NCI-H446 treated with DMSO at 0.1 percent for 48 hours (cell line): ENCODE measurements around the gene AAK1.

Source experiments
- DNase-seq: peaks from one replicate; lab custom pipeline; 2025; lab: John Stamatoyannopoulos, UW

AAK1 gene

DNA sequence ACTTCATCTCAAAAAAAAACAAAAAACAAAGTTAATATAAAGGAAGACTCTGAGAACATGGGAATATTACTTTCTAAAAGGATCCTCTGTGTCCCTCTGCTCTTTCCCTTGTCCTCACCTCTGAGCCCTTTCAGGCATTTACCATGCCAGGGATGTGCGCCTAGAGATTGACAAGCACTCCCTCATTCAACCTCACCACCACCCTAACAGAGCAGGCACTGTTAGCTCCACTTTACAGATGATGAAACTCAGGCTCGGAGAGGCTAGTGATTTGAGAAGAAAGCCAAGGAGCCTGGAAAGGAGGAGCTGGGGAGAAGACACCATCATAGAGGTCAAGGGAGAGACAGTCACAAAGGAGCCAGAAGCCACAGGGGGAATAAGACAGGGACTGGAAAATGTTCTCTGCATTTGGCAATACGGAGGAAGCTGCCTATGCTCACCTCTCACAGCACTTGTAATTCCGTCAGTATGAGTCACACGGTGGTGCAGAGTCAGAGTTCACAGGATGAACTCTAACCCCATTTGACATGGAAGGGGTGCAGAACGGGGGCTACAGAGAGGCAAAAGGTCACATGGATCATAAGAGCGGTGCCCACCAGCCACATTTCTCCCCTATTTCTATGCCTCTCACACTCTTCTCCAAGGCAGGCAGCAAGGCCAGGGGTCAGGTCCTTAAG, 104.5 kb downstream of the AAK1 start:
- DNase-seq = no peak

- DNase-seq = no peak
These were observed 105.3 kb downstream of the AAK1 start for GRCh38 chr2:69538249-69538648.

DNA sequence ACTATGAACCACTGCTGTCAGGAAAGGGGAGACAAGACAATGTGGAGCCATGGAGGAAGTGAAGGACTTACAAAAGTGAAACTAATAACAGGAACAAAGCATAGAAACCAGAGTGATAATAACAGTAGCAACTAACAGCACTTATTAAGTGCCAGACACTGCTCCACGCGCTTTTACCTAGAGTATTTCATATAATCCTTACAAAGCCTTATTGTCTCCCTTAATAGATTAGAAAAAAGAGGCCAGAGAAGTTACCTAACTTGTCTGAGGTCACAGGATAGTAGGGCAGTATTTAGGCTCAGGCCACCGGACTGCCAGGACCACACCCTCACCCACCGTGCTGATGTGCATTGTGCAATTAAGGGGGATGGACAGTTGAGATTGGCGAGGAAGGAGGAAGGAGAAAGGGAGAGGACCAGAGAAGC, 107.7 kb downstream of the AAK1 start:
- no peak for DNase-seq

- DNase-seq = no peak
These were observed 112.4 kb downstream of the AAK1 start for GRCh38 chr2:69531186-69531585.

DNA sequence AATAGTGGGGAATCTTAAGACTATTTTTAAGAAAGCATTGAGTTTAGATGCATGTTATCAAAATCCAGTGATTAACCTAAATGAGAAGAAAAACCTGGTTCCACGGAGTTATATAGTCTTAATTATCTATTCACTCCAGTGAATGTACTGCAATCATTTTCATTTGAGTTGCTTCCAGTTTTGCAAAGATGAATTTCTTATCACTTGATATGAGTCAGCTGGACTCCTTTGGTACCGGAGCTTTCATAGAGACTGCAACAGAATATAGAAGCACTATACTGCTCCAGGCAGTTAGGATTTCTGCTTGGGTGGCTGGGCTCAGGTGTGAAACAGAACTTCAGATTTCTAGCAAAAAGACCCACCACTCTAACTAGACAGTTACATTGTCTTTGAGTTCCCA, 114.1 kb downstream of the AAK1 start:
- DNase-seq = no peak

GRCh38 chr2:69525261-69525660, 118.3 kb downstream of the AAK1 start:
- no peak for DNase-seq

DNA sequence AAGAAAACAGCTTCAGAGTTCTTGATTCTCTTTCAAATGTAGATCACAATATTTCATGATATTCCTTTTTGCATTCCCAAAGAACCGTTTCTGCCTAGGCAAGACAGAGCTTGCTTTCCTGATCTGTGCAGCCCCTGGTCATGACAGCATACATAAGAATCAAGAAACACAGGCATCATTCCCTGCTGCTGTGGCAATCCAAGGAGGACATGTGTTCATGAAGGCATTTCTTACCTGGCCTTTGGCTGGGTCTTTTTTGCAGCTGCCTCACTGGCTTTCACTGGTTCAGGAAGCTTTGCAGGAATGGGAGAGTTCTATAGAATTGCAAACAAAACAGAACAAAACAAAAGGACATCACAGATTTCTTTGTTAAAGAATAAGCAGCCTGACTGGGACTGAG, 118.7 kb downstream of the AAK1 start:
- DNase-seq = no peak

- DNase-seq = no peak
These were observed 121.8 kb downstream of the AAK1 start for GRCh38 chr2:69521747-69522146.

GRCh38 chr2:69518841-69519240, 124.7 kb downstream of the AAK1 start:
- no peak for DNase-seq

DNA sequence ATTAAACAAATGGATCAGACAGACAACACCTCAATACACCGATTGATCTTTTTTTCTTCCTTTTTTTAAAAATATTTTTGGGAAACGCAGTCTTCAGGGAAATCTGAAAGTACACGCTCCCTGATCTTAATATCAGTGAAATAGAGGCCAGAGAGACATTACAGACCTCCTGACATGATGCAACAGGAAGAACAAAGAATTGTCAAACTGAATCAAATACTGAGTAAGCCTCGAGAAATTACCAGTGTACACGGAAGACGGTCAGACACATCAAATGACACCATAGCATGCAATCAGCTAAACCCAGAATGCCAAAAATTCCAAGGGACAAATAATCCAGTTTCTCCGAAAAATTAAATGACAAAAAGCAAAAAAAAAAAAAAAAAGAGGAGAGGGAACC, 126.1 kb downstream of the AAK1 start:
- no peak for DNase-seq

DNA sequence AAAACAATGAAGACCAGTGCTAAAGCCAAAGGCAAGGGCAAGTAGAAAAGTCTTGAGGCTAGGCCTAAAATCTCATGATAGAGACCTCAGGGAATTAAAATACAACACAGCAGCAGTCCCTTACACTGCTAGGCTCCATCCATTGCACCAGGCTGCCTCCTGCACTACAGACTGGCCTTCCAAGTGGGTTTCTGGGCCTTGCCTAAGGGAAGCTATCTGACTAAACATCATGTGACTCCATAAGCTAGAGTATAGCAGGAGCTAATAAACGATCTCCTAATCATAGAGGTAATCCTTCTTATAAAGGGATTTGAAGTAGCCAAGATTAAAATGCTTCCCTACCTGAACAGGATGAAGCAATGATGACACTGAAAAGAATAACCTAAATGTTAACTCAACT, 128.7 kb downstream of the AAK1 start:
- no peak for DNase-seq

DNA sequence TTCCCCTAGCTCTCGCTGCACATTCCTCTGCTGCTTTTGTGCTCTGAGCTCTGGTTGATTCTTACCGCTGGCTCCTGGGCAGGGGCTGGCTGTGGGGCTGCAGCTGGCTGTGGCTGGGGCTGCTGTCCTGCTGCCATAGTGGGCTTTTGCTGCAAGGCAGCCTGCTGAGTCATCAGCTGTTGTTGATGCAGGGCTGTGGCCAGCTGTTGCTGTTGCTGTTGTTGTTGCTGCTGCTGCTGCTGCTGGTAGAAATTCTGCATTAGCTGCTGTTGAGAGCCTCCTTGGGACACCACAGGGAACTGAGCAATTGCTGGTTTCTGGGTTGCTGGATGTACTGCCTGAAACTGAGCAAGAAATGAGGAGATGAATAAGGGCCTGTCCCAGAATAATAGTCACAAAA, 129.1 kb downstream of the AAK1 start:
- DNase-seq = no peak

DNA sequence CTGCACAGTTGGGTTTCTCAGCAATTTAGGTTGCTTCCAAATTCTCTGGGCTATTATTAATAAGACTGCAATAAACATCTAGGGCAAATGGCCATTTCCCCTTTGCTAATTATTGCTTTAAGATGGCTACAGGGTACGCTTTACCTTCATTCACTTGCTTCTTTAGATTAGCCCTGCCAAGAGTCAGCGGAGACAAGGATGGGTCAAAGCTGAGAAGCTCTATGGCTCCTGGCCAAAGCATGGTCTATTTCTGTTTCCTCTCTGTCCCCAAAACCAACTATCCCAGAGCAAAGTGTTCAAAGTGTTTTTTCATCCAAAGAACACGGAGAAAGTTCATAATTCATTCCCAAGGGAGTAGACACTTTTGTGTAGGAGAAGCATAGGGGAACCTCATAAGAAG, 131.1 kb downstream of the AAK1 start:
- DNase-seq = no peak

DNA sequence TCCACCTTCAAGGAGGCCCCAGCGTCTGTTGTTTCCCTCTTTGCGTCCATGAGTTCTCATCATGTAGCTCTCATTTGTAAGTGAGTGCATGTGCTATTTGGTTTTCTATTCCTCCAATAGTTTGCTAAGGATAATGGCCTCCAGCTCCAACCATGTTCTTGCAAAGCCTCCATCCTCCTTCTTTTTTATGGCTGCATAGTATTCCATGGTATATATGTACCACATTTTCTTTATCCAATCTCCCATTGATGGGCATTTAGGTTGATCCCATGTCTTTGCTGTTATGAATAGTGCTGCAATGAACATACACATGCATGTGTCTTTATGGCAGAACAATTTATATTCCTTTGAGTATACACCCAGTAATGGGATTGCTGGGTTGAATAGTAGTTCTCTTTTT, 133.3 kb downstream of the AAK1 start:
- no peak for DNase-seq

DNA sequence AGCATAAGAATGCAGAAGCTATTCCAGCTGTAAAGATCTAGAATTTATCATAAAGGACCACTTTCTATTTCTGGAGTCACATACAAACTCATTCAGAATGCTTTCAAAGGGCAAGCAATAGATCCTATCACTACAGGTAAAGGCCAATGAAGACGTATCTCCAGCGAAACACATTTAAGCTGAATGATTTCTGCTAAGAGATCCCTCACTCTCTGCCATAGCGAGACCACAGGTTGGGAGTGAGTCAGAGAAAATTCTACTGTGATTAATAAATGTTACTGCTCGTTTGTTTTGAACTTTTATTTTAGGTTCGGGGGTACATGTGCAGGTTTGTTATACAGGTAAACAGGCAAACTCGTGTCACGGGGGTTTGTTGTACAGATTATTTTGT, 133.8 kb downstream of the AAK1 start:
- DNase-seq = no peak

DNA sequence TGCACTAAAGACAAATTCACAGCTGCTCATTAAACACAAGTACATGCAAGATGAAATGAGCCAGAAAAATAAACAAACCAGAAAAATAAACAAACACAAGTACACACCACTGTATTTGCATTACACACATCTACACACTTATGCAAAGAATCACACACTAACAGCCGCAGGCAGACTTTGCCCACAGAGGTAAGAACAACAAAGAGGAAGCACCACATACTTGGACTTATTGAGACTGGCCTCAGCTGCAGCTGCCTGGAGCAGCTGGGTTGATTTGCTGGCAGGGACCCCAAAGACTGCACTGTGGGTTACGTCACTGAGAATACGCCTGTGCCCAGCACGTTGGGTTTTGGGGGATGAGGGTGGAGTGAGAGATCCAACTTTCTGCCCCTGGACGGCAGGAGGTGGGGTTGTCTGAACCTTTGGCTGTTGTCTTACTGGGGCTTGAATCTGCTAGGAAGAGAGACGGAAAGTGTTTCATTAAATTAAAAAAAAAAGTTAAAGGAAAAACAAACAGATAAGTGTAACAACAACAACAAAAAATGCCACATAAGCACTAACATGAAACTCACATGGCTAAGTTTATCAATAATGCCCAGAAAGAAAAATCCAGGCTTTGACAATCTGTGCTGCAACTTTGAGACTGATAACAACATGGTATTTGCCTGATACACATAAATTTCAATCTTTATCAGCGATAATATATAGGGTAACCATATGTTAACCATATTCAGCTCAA, 134.4 kb downstream of the AAK1 start:
- DNase-seq = no peak

GRCh38 chr2:69505710-69506109, 137.8 kb downstream of the AAK1 start:
- DNase-seq = no peak

DNA sequence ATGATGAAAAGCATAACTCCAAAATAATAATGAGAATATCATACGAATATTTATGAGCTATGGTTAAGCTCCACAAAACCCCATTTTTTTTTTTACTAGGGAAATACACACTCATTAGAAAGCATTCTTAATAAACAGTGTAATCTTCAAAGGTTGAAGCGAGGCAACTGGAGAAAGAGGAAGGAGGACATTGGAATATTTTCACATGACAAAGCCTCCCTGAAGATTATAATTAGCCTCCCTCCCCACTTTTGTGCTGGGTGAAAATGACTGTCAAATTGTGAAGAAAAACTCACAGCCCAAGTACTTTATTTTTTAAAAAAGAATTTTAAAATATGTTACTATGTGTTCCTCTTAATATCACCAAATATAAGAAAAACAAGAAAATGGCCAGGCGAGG, 142.2 kb downstream of the AAK1 start:
- no peak for DNase-seq

DNA sequence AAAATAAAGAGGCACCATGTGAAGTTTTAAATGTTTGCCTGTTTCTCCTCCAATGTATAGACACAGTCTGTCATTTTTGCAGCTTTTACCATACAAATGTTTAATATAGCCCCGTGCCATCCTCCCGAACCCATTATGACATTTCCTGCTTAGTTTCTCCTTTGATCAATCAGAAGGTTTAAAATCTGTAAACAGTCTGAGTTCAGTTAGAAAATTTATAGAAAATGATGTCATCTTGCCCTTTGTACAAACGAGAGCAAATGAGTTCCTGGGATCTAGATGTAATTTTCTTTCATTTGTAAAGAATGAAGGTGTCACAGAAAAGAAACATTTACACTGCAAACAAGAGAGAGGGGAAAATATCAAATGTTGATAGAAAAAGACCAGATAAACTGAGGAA, 143.6 kb downstream of the AAK1 start:
- no peak for DNase-seq

DNA sequence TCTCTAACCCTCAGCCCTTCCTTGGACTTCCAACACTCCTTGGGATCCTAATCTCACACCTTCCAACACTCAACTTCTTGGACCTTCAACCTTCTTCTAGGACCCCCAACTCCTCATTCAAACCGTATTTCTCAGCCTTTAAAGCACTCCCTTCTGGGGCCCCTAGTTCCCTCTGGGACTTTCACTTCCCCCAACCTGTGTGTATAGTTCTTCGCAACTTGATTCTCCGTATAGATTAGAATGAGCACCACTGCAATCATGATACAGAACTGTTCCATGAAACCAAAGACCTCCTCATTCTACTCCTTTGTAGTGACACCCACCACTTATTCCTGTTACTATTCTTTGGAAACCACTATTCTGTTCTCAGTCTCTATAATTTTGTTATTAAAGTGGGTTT, 144.3 kb downstream of the AAK1 start:
- no peak for DNase-seq

- no peak for DNase-seq
These were observed 147.7 kb downstream of the AAK1 start for GRCh38 chr2:69495861-69496260.

GRCh38 chr2:69495008-69495407, 148.5 kb downstream of the AAK1 start:
- no peak for DNase-seq

GRCh38 chr2:69494126-69494525, 149.4 kb downstream of the AAK1 start:
- DNase-seq = no peak

GRCh38 chr2:69493268-69493667, 150.3 kb downstream of the AAK1 start:
- no peak for DNase-seq
